Esophagus squamous epithelium (tissue), 4 donors: ENCODE results near the gene TEKT5.

ENCODE experiments used
- POLR2A ChIP-seq, 4 donors: fragments of 450-650 bp; IDR thresholded peaks; one replicate each; pipeline ENCODE4 v1.6.1; 2017; ENCODE audit warnings: antibody characterized with exemption in 4 of 4, mild to moderate bottlenecking in 4 of 4, moderate library complexity in 3 of 4
- TF ChIP-seq, protein P1 (sequence below), 6 experiments: fragments of 450-650 bp in 4 of 6; fragments of 200-600 bp in 2 of 6; sonication (generic) in 2 of 6; IDR thresholded peaks; one replicate each; pipeline ENCODE4 v1.5.1; 2016 to 2019; ENCODE audit warnings: antibody characterized with exemption in 6 of 6, mild to moderate bottlenecking in 4 of 6, moderate library complexity in 4 of 6

DNA sequence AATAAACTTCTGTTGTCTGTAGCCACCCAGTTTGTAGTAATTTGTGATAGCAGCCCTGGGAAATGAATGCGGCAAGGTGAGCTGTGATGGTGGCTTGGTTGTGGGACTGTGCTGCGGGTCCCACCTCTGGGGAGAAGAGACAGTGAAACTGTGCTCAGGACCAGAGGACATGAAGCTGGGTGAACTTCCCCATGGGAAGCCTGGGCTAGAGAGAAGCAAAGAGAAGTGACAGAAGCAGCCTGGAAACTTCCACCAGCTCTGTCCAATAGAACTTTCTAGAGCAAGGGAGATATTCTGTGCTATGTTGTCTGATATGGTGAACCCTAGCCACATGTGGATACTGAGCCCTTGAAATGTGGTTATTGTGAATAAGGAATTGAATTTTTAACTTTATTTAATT lies 62.8 kb downstream of the TEKT5 start:
- no peak for TF ChIP-seq POLR2A (IDR thresholded peaks at IDR 0.05)
- TF ChIP-seq, protein P1, sequence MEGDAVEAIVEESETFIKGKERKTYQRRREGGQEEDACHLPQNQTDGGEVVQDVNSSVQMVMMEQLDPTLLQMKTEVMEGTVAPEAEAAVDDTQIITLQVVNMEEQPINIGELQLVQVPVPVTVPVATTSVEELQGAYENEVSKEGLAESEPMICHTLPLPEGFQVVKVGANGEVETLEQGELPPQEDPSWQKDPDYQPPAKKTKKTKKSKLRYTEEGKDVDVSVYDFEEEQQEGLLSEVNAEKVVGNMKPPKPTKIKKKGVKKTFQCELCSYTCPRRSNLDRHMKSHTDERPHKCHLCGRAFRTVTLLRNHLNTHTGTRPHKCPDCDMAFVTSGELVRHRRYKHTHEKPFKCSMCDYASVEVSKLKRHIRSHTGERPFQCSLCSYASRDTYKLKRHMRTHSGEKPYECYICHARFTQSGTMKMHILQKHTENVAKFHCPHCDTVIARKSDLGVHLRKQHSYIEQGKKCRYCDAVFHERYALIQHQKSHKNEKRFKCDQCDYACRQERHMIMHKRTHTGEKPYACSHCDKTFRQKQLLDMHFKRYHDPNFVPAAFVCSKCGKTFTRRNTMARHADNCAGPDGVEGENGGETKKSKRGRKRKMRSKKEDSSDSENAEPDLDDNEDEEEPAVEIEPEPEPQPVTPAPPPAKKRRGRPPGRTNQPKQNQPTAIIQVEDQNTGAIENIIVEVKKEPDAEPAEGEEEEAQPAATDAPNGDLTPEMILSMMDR (IDR thresholded peaks at IDR 0.05): no peak
